H1 (cell line): ENCODE measurements around the gene RIN2. TPM values are rescaled to one million over a fixed set of nuclear protein-coding genes. Genes with fewer than 3 reads are reported as not detected.

ENCODE experiments used
- CTCF ChIA-PET: fragments of 300-600 bp; sonication (Branson Sonifier 250); formaldehyde crosslinking; loops from one replicate; lab custom pipeline; 2021; ENCODE audit not compliant: partially characterized antibody; lab: Charles Lee
- POLR2A ChIA-PET: fragments of 300-600 bp; sonication (Branson Sonifier 250); formaldehyde crosslinking; loops from one replicate; lab custom pipeline; 2021; ENCODE audit warnings: inconsistent platforms; ENCODE audit not compliant: partially characterized antibody; lab: Charles Lee
- DNase-seq, 2 experiments: peaks; one replicate each; pipeline versions ENCODE4 v3.0.0 to v3.0.0-alpha.2; 2010 to 2022; ENCODE audit warnings: low spot score in 2 of 2, low read depth in 1 of 2, mixed read lengths in 1 of 2
- FAIRE-seq: peaks from 2 replicates; lab custom pipeline; 2011; peaks lifted over from hg19 to GRCh38; lab: Jason Lieb, UNC
- H2AFZ ChIP-seq: 2 replicates; pipeline ENCODE4 v1.8.1; 2012; ENCODE audit warnings: low read length, inconsistent platforms
- H2AK5ac ChIP-seq: 2 replicates; pipeline ENCODE4 v1.6.1; 2013; ENCODE audit warnings: low read depth, low read length
- H2BK120ac ChIP-seq: replicated peaks from 2 replicates; pipeline ENCODE3; 2013; ENCODE audit warnings: low read depth, low read length, inconsistent platforms
- H2BK12ac ChIP-seq: 2 replicates; pipeline ENCODE4 v1.6.1; 2013; ENCODE audit warnings: low read depth, low read length
- H2BK15ac ChIP-seq: 2 replicates; pipeline ENCODE4 v1.6.1; 2013; ENCODE audit warnings: low read length
- H2BK20ac ChIP-seq: 2 replicates; pipeline ENCODE4 v1.6.1; 2013; ENCODE audit warnings: low read length
- H2BK5ac ChIP-seq: 2 replicates; pipeline ENCODE4 v1.6.1; 2013; ENCODE audit warnings: low read depth, low read length
- H3K14ac ChIP-seq: 2 replicates; pipeline ENCODE4 v1.6.1; 2013; ENCODE audit warnings: inconsistent platforms; ENCODE audit not compliant: insufficient read length
- H3K18ac ChIP-seq: 2 replicates; pipeline ENCODE4 v1.6.1; 2013; ENCODE audit warnings: low read length; ENCODE audit errors: extremely low read depth
- H3K23ac ChIP-seq: 2 replicates; pipeline ENCODE4 v1.6.1; 2013; ENCODE audit warnings: inconsistent platforms; ENCODE audit not compliant: insufficient read length
- H3K23me2 ChIP-seq: 2 replicates; pipeline ENCODE4 v1.6.1; 2013; ENCODE audit warnings: low read depth, low read length
- H3K27ac ChIP-seq: 2 replicates; pipeline ENCODE4 v1.6.1; 2011; ENCODE audit warnings: low read depth, low read length, inconsistent platforms
- H3K27me3 ChIP-seq, 4 experiments: replicated peaks in 1 of 4; 1 replicate in 1 of 4; 2 replicates in 3 of 4; pipeline versions ENCODE4 v1.6.1 to v1.8.1; 2011 to 2013; ENCODE audit warnings: low read length in 3 of 4, mild to moderate bottlenecking in 3 of 4, inconsistent platforms in 2 of 4, mixed read lengths in 2 of 4, moderate library complexity in 1 of 4; ENCODE audit not compliant: control insufficient read depth in 3 of 4, insufficient read depth in 3 of 4; ENCODE audit errors: extremely low read depth in 1 of 4
- H3K36me3 ChIP-seq, 4 experiments: 2 replicates each; pipeline versions ENCODE4 v1.6.1 to v1.8.1; 2011 to 2013; ENCODE audit warnings: mild to moderate bottlenecking in 4 of 4, low read length in 3 of 4, moderate library complexity in 2 of 4, control low read depth in 1 of 4, inconsistent platforms in 1 of 4; ENCODE audit not compliant: insufficient read depth in 4 of 4, control insufficient read depth in 2 of 4
- H3K4ac ChIP-seq: replicated peaks from 2 replicates; pipeline ENCODE3; 2013; ENCODE audit warnings: low read length, low read depth, mixed read lengths, inconsistent platforms; ENCODE audit not compliant: insufficient read length
- H3K4me1 ChIP-seq, 4 experiments: replicated peaks in 1 of 4; 1 replicate in 1 of 4; 2 replicates in 3 of 4; pipeline versions ENCODE4 v1.6.1 to v1.8.1; 2011 to 2013; ENCODE audit warnings: low read length in 3 of 4, inconsistent platforms in 2 of 4, mixed read lengths in 1 of 4; ENCODE audit not compliant: insufficient read depth in 4 of 4, control insufficient read depth in 3 of 4
- H3K4me2 ChIP-seq, 2 experiments: 2 replicates each; pipeline versions ENCODE4 v1.6.1 to v1.8.1; 2011 to 2013; ENCODE audit warnings: low read depth in 2 of 2, low read length in 2 of 2, control low read depth in 1 of 2, inconsistent platforms in 1 of 2, mild to moderate bottlenecking in 1 of 2; ENCODE audit not compliant: insufficient read depth in 1 of 2
- H3K4me3 ChIP-seq, 4 experiments: fragments of 200-600, 300-600 bp in 1 of 4; sonication (generic), shearing (Covaris generic), sonication (Bioruptor Twin) in 1 of 4; 2 replicates each; pipeline versions ENCODE4 v1.5.1 to v1.8.1; 2011 to 2016; ENCODE audit warnings: low read length in 4 of 4, low read depth in 3 of 4, control low read depth in 2 of 4, inconsistent platforms in 2 of 4, mild to moderate bottlenecking in 2 of 4, mixed read lengths in 1 of 4, moderate library complexity in 1 of 4; ENCODE audit not compliant: insufficient read depth in 2 of 4; ENCODE audit errors: extremely low read depth in 1 of 4
- H3K56ac ChIP-seq: replicated peaks from 2 replicates; pipeline ENCODE3; 2013; ENCODE audit warnings: low read depth, mild to moderate bottlenecking, mixed read lengths, low read length, inconsistent platforms; ENCODE audit not compliant: insufficient read length
- H3K79me1 ChIP-seq: 2 replicates; pipeline ENCODE4 v1.6.1; 2013; ENCODE audit warnings: low read depth, low read length, control low read depth
- H3K79me2 ChIP-seq, 2 experiments: 2 replicates each; pipeline versions ENCODE4 v1.6.1 to v1.8.1; 2012 to 2013; ENCODE audit warnings: low read length in 2 of 2, mild to moderate bottlenecking in 2 of 2, inconsistent platforms in 1 of 2; ENCODE audit not compliant: insufficient read depth in 2 of 2, control insufficient read depth in 1 of 2
- H3K9ac ChIP-seq, 4 experiments: replicated peaks in 1 of 4; 1 replicate in 1 of 4; 2 replicates in 3 of 4; pipeline versions ENCODE4 v1.6.1 to v1.8.1; 2011 to 2013; ENCODE audit warnings: low read depth in 3 of 4, low read length in 3 of 4, control low read depth in 2 of 4, mild to moderate bottlenecking in 2 of 4, moderate library complexity in 2 of 4, inconsistent platforms in 1 of 4; ENCODE audit errors: extremely low read depth in 1 of 4
- H3K9me3 ChIP-seq, 2 experiments: 2 replicates each; pipeline versions ENCODE4 v1.6.1 to v1.8.1; 2012 to 2013; ENCODE audit warnings: mild to moderate bottlenecking in 2 of 2, moderate library complexity in 2 of 2, control low read depth in 1 of 2, inconsistent platforms in 1 of 2, low read depth in 1 of 2, low read length in 1 of 2, mixed read lengths in 1 of 2; ENCODE audit not compliant: insufficient read depth in 2 of 2
- H4K20me1 ChIP-seq, 2 experiments: replicated peaks in 1 of 2; 2 replicates each; pipeline versions ENCODE3 to v1.8.1; 2011 to 2013; ENCODE audit warnings: inconsistent platforms in 2 of 2, low read length in 2 of 2, mild to moderate bottlenecking in 1 of 2; ENCODE audit not compliant: insufficient read depth in 2 of 2, control insufficient read depth in 1 of 2
- H4K5ac ChIP-seq: 2 replicates; pipeline ENCODE4 v1.6.1; 2013; ENCODE audit warnings: low read length, low read depth, mixed read lengths, inconsistent platforms; ENCODE audit not compliant: insufficient read length
- H4K8ac ChIP-seq: 2 replicates; pipeline ENCODE4 v1.8.0; 2013; ENCODE audit warnings: mild to moderate bottlenecking, moderate library complexity, low read length, inconsistent platforms; ENCODE audit not compliant: insufficient read depth; ENCODE audit errors: extremely low read depth
- H4K91ac ChIP-seq: replicated peaks from 2 replicates; pipeline ENCODE3; 2013; ENCODE audit warnings: low read length, mixed read lengths, inconsistent platforms; ENCODE audit not compliant: insufficient read length
- CBX5 ChIP-seq: fragments of 300-800, 300-1000 bp; sonication (generic); IDR thresholded peaks from 2 replicates; pipeline ENCODE4 v1.7.1; 2016; ENCODE audit warnings: antibody characterized with exemption, low read length, low read depth
- CTBP2 ChIP-seq: IDR thresholded peaks from 2 replicates; pipeline ENCODE4 v1.7.0; 2011; ENCODE audit warnings: borderline replicate concordance, mild to moderate bottlenecking, moderate library complexity, mixed read lengths, low read length; ENCODE audit not compliant: insufficient read depth, insufficient read length
- CTCF ChIP-seq, 3 experiments: IDR thresholded peaks; 1 replicate in 2 of 3; 2 replicates in 1 of 3; pipeline versions ENCODE4 v1.5.1 to v1.6.1; 2011; ENCODE audit warnings: low read length in 3 of 3, mild to moderate bottlenecking in 3 of 3, inconsistent platforms in 2 of 3, low read depth in 1 of 3, moderate library complexity in 1 of 3; ENCODE audit not compliant: insufficient read depth in 1 of 3; ENCODE audit errors: control extremely low read depth in 1 of 3
- JUND ChIP-seq: IDR thresholded peaks from 2 replicates; pipeline ENCODE4 v1.6.1; 2011; ENCODE audit warnings: mild to moderate bottlenecking, improper control_type of control experiment, low read length
- KDM4A ChIP-seq: IDR thresholded peaks from one replicate; pipeline ENCODE4 v1.7.1; 2012; ENCODE audit warnings: low read depth, mild to moderate bottlenecking, moderate library complexity, low read length, inconsistent platforms; ENCODE audit not compliant: severe bottlenecking
- NRF1 ChIP-seq: IDR thresholded peaks from 2 replicates; pipeline ENCODE4 v1.6.1; 2011; ENCODE audit warnings: mild to moderate bottlenecking, low read depth, low read length, improper control_type of control experiment
- SAP30 ChIP-seq: fragments of 300-600 bp; sonication (generic); IDR thresholded peaks from 2 replicates; pipeline ENCODE4 v1.7.1; 2012; ENCODE audit warnings: low read length, moderate library complexity, mild to moderate bottlenecking, inconsistent platforms; ENCODE audit not compliant: insufficient read depth, insufficient replicate concordance
- SUZ12 ChIP-seq: fragments of 200-600 bp; sonication (generic); IDR thresholded peaks from 2 replicates; pipeline ENCODE4 v1.6.1; 2012; ENCODE audit warnings: mild to moderate bottlenecking, inconsistent platforms, low read length, moderate library complexity, mixed read lengths
- USF2 ChIP-seq: IDR thresholded peaks from 2 replicates; pipeline ENCODE4 v1.6.1; 2011; ENCODE audit warnings: low read length, improper control_type of control experiment
- WGBS, 2 experiments: shearing (Covaris generic) in 1 of 2; methylation state at CpG; one replicate each; pipeline versions ENCODE4 v1.1.6 to v1.1.7; 2013 to 2015; ENCODE audit warnings: low lambda C conversion rate in 2 of 2, mixed read lengths in 2 of 2, inconsistent platforms in 1 of 2, low coverage in 1 of 2, missing lambda C conversion rate in 1 of 2; ENCODE audit not compliant: insufficient replicate concordance in 2 of 2, insufficient coverage in 1 of 2, insufficient read length in 1 of 2; ENCODE audit errors: extremely low coverage in 1 of 2, missing lambda C conversion rate in 1 of 2; 5-methylcytosine and 5-hydroxymethylcytosine counted together
- polyA plus RNA-seq, 7 experiments: library from polyadenylated mRNA; depleted of rRNA in 3 of 7; stranded (reverse) in 5 of 7; unstranded in 2 of 7; fragments of >200 nt in 5 of 7; fragments of 200-250 nt in 2 of 7; gene quantifications; 1 replicate in 5 of 7; 2 replicates in 1 of 7; 4 replicates in 1 of 7; pipeline versions ENCODE4 v1.2.1 to v1.2.3, GENCODE V29; 2011 to 2013; ENCODE audit warnings: missing spikeins in 2 of 7, mixed read lengths in 2 of 7
- total RNA-seq: library from RNA; stranded (reverse); fragmentation: NEBNext Ultra II Directional; extraction: Animal tissue kit (Norgen Biotek cat#: 25700); gene quantifications from 2 replicates; pipeline ENCODE4 v1.2.1, GENCODE V29; 2021

The RIN2 gene
- total and polyA plus RNA-seq, 2 of the 8 experiments (the other 6 are each of a cell fraction or from before 2014, with no cell fraction given) = 0.20 to 1.3 TPM

GRCh38 chr20:19750101-19750606 lies 7.9 kb upstream of the RIN2 start:
- DNase-seq (no peak), FAIRE-seq (no peak)
- Histone ChIP-seq H3K14ac (no peak overlapping the region), H2AFZ (no peak overlapping the region), H3K79me2 (no peaks in the 10 kb centered on the region), H2BK120ac (no peak overlapping the region), H2BK12ac (no peak overlapping the region), H3K36me3 (no peaks in the 10 kb centered on the region), H3K56ac (no peak overlapping the region), H3K27ac (no peak overlapping the region), H3K9me3 (peaks cover 4 to 9% of the 10 kb centered on the region in 2 experiments; a peak in 2 of 4 replicates), H3K23me2 (no peaks in the 10 kb centered on the region), H3K27me3 (no peaks in the 10 kb centered on the region), H3K4me3 (no peak overlapping the region), H3K4ac (no peak overlapping the region), H3K18ac (no peak overlapping the region), H3K23ac (no peak overlapping the region), H4K8ac (no peak overlapping the region), H3K9ac (no peak overlapping the region), H3K4me2 (no peak overlapping the region), H2BK5ac (no peak overlapping the region), H4K91ac (no peak overlapping the region), H4K20me1 (no peaks in the 10 kb centered on the region), H2BK20ac (no peak overlapping the region), H2AK5ac (no peak overlapping the region), H2BK15ac (no peak overlapping the region), H3K4me1 (peaks cover 0 to 2% (median 0%) of the 10 kb centered on the region in 4 experiments; a peak in 1 of 7 replicates), H3K79me1 (no peaks in the 10 kb centered on the region), H4K5ac (no peak overlapping the region)
- ChIA-PET CTCF (interaction anchor here (0.7 to 2.0 kb wide), 4 partner anchors 57 to 167 kb away, joined by 3 to 6 read pairs (median 3); no protein-coding TSS in a partner anchor), POLR2A (no interaction called here)
- 85% methylated on average over 4 of the region's 4 CpGs; no CpG with 5 or more reads in 1 of the 2 experiments for WGBS, 2 experiments
- TF ChIP-seq SAP30 (no peak), NRF1 (no peak), SUZ12 (no peak), CTCF (IDR thresholded peaks at IDR 0.05; ENCODE audit: control extremely low read depth in 1 of 3, insufficient read depth in 1 of 3, low read depth in 1 of 3, low read length in 3 of 3) (no peak), CTBP2 (no peak), KDM4A (no peak), JUND (no peak), CBX5 (no peak), USF2 (no peak)
